WTC11 (cell line): Measurements from ENCODE around the gene KMT2D. TPM values are rescaled to one million over a fixed set of nuclear protein-coding genes. Genes with fewer than 3 reads are reported as not detected.

ENCODE experiments used
- ATAC-seq: fragments of 200-7000 bp; cut with Tn5 transposase; 2 replicates; pipeline ENCODE4 v1.10.0; 2021; ENCODE audit warnings: mild to moderate bottlenecking, moderate library complexity
- CTCF ChIA-PET: fragments of 300-600 bp; sonication (Branson Sonifier 250); formaldehyde crosslinking; loops from one replicate; lab custom pipeline; 2021; ENCODE audit warnings: antibody characterized with exemption; lab: Charles Lee
- POLR2A ChIA-PET: fragments of 350-600 bp; sonication (Branson Sonifier 250); formaldehyde crosslinking; loops from one replicate; lab custom pipeline; 2021; ENCODE audit warnings: antibody characterized with exemption; lab: Charles Lee
- DNase-seq: peaks from one replicate; pipeline ENCODE4 v3.0.0; 2021; ENCODE audit warnings: low spot score
- H3K27ac Mint-ChIP-seq: 2 replicates; pipeline ENCODE4 v1.8.0; 2021; ENCODE audit warnings: mixed read lengths
- H3K27me3 Mint-ChIP-seq: 2 replicates; pipeline ENCODE4 v1.8.0; 2021; ENCODE audit warnings: low read depth, mild to moderate bottlenecking, moderate library complexity, mixed read lengths
- H3K36me3 Mint-ChIP-seq: 2 replicates; pipeline ENCODE4 v1.8.0; 2021; ENCODE audit warnings: mixed read lengths
- H3K4me1 Mint-ChIP-seq: 2 replicates; pipeline ENCODE4 v1.8.0; 2022; ENCODE audit warnings: mixed read lengths
- H3K4me3 Mint-ChIP-seq: 2 replicates; pipeline ENCODE4 v1.8.0; 2021; ENCODE audit warnings: mild to moderate bottlenecking, moderate library complexity, mixed read lengths
- H3K9me3 Mint-ChIP-seq: 2 replicates; pipeline ENCODE4 v1.8.0; 2021; ENCODE audit warnings: mixed read lengths
- CBFB ChIP-seq: sonication (generic); formaldehyde crosslinking; IDR thresholded peaks from 2 replicates; pipeline ENCODE4 v1.8.1; 2022; ENCODE audit warnings: mild to moderate bottlenecking, low read depth, missing genetic modification reagents
- CREB1 ChIP-seq: sonication (generic); formaldehyde crosslinking; IDR thresholded peaks from 2 replicates; pipeline ENCODE4 v1.8.0; 2023; ENCODE audit warnings: mild to moderate bottlenecking, missing genetic modification reagents
- ELF4 ChIP-seq: sonication (generic); formaldehyde crosslinking; IDR thresholded peaks from 2 replicates; pipeline ENCODE4 v1.8.1; 2022; ENCODE audit warnings: low read depth, mild to moderate bottlenecking, moderate library complexity, missing genetic modification reagents
- GTF2I ChIP-seq: fragments of 250-450 bp; sonication (Bioruptor Pico); conservative IDR thresholded peaks from 2 replicates; pipeline ENCODE4 v1.4.0; 2021; ENCODE audit warnings: mild to moderate bottlenecking
- HMGA2 ChIP-seq: fragments of 250-450 bp; sonication (Bioruptor Pico); IDR thresholded peaks from 2 replicates; pipeline ENCODE4 v1.4.0; 2021; ENCODE audit warnings: mild to moderate bottlenecking, moderate library complexity
- IRF2 ChIP-seq: sonication (generic); formaldehyde crosslinking; IDR thresholded peaks from 2 replicates; pipeline ENCODE4 v1.8.0; 2022; ENCODE audit warnings: low read depth, missing genetic modification reagents, borderline replicate concordance
- JUN ChIP-seq: sonication (generic); formaldehyde crosslinking; IDR thresholded peaks from 2 replicates; pipeline ENCODE4 v1.8.0; 2023; ENCODE audit warnings: mild to moderate bottlenecking, missing genetic modification reagents
- NFATC4 ChIP-seq: fragments of 250-450 bp; sonication (Bioruptor Pico); IDR thresholded peaks from 2 replicates; pipeline ENCODE4 v1.9.0; 2021; ENCODE audit warnings: mild to moderate bottlenecking
- NFE2L1 ChIP-seq: sonication (generic); formaldehyde crosslinking; IDR thresholded peaks from 2 replicates; pipeline ENCODE4 v1.8.1; 2023; ENCODE audit warnings: missing genetic modification reagents
- NFYB ChIP-seq: sonication (generic); formaldehyde crosslinking; conservative IDR thresholded peaks from 2 replicates; pipeline ENCODE4 v1.8.0; 2022; ENCODE audit warnings: low read depth, missing genetic modification reagents
- NR3C1 ChIP-seq: sonication (generic); formaldehyde crosslinking; conservative IDR thresholded peaks from 2 replicates; pipeline ENCODE4 v1.8.1; 2023; ENCODE audit warnings: low read depth, mild to moderate bottlenecking, missing genetic modification reagents
- RORB ChIP-seq: fragments of 250-450 bp; sonication (Bioruptor Pico); IDR thresholded peaks from 2 replicates; pipeline ENCODE4 v1.9.0; 2021; ENCODE audit warnings: mild to moderate bottlenecking
- SMAD4 ChIP-seq: sonication (generic); formaldehyde crosslinking; IDR thresholded peaks from 2 replicates; pipeline ENCODE4 v1.8.0; 2022; ENCODE audit warnings: mild to moderate bottlenecking, missing genetic modification reagents
- TEAD1 ChIP-seq: sonication (generic); formaldehyde crosslinking; IDR thresholded peaks from 2 replicates; pipeline ENCODE4 v1.8.0; 2022; ENCODE audit warnings: mild to moderate bottlenecking, missing genetic modification reagents
- TEAD4 ChIP-seq: sonication (generic); formaldehyde crosslinking; IDR thresholded peaks from 2 replicates; pipeline ENCODE4 v1.8.0; 2022; ENCODE audit warnings: mild to moderate bottlenecking, missing genetic modification reagents
- ZBTB21 ChIP-seq: sonication (generic); formaldehyde crosslinking; IDR thresholded peaks from 2 replicates; pipeline ENCODE4 v1.8.1; 2023; ENCODE audit warnings: mild to moderate bottlenecking, missing genetic modification reagents, borderline replicate concordance
- ZNF219 ChIP-seq: sonication (generic); formaldehyde crosslinking; IDR thresholded peaks from 2 replicates; pipeline ENCODE4 v1.8.0; 2023; ENCODE audit warnings: missing genetic modification reagents, mild to moderate bottlenecking, borderline replicate concordance
- ZNF423 ChIP-seq: fragments of 250-450 bp; sonication (Bioruptor Pico); IDR thresholded peaks from 2 replicates; pipeline ENCODE4 v2.1.2; 2022; ENCODE audit warnings: mild to moderate bottlenecking, moderate library complexity
- ZNF671 ChIP-seq: fragments of 250-450 bp; sonication (Bioruptor Pico); IDR thresholded peaks from 2 replicates; pipeline ENCODE4 v1.8.0; 2021; ENCODE audit warnings: mild to moderate bottlenecking
- total RNA-seq: library from RNA; stranded (reverse); gene quantifications from 3 replicates; pipeline ENCODE4 v1.2.3, GENCODE V29; 2021
- TF ChIP-seq, protein P1 (sequence below): sonication (generic); formaldehyde crosslinking; IDR thresholded peaks from 2 replicates; pipeline ENCODE4 v1.8.0; 2023; ENCODE audit warnings: missing genetic modification reagents, mild to moderate bottlenecking, borderline replicate concordance
- TF ChIP-seq, protein P2 (sequence below): sonication (generic); formaldehyde crosslinking; IDR thresholded peaks from 2 replicates; pipeline ENCODE4 v1.8.0; 2023; ENCODE audit warnings: missing genetic modification reagents
- TF ChIP-seq, protein P3 (sequence below): sonication (generic); formaldehyde crosslinking; IDR thresholded peaks from 2 replicates; pipeline ENCODE4 v1.8.1; 2023; ENCODE audit warnings: mild to moderate bottlenecking, missing genetic modification reagents

The KMT2D gene
- total RNA-seq, 1 experiment from 2014 or later, result 101 TPM

DNA sequence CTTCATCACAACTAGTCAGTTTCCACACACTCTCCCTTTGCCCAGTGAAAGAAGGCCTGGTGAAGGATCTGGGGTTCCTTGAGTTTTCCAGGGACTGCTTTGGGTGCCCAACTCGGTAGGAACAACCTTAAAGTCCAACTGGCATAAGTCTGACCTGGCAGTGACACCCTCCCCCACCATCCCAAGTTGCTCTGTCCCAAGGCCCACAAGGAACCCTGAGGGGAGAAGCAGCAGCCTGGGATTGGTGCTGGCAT lies 1.6 kb downstream of the KMT2D start:
- no peak for DNase-seq
- TF ChIP-seq HMGA2 (CRISPR knock-in tag) (no peak), NFATC4 (no peak), SMAD4 (CRISPR knock-in tag) (no peak)
- TF ChIP-seq, all 79 proteins: peak for 0
- H3K4me1 Mint-ChIP-seq, result peaks cover 46% of the 10 kb centered on the region

DNA sequence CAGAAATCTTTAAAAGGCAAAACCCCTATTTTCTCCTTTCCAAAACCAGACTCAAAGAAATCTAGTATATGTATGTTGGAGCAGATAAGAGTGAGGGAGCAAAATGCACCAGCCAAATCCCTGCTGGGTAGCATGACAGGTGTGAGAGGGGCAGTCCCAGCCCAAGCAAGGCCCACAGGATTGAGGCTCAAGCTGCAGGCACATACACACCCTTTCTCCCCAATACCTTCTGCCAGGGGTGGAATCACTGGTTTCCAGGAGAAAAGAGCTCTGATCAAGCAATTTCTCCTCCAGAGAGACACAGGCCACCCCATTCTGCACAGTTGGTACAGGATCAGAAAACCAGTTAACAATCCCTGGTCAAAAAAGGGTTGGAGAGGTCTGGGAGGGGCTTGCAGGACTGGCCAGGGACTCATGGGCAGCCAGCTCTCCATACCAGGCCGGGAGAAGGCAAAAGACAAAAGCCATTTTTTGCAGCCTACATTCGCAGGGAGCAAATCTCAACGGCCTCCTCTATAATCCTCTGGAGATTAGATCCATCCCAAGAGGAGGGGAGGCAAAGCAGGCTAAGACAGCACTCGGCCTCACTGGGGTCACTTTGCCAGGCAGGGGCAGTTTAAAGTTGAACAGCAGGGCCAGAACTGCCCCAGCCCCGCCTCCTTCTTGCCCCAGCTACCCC lies 2.1 kb downstream of the KMT2D start:
- CTCF ChIA-PET, result interaction anchor here (0.7 to 3.2 kb wide), 10 partner anchors 10 to 273 kb away, joined by 3 to 23 read pairs (median 4); no protein-coding TSS in a partner anchor
- Mint-ChIP-seq H3K27me3 (no peaks in the 10 kb centered on the region), H3K4me1 (peaks cover 43% of the 10 kb centered on the region), H3K4me3 (peak overlapping the region; percentile 96)
- TF ChIP-seq ZNF671 (CRISPR knock-in tag) (no peak), NR3C1 (CRISPR knock-in tag) (no peak), TEAD1 (CRISPR knock-in tag) (no peak), ELF4 (CRISPR knock-in tag) (no peak), RORB (CRISPR knock-in tag) (no peak), ZBTB21 (no peak), NFE2L1 (no peak), IRF2 (CRISPR knock-in tag) (no peak), CREB1 (no peak), NFYB (CRISPR knock-in tag) (no peak), ZNF219 (no peak), ZNF423 (no peak), TEAD4 (no peak), JUN (no peak), CBFB (CRISPR knock-in tag) (no peak), GTF2I (CRISPR knock-in tag) (no peak)
- TF ChIP-seq, protein P1, sequence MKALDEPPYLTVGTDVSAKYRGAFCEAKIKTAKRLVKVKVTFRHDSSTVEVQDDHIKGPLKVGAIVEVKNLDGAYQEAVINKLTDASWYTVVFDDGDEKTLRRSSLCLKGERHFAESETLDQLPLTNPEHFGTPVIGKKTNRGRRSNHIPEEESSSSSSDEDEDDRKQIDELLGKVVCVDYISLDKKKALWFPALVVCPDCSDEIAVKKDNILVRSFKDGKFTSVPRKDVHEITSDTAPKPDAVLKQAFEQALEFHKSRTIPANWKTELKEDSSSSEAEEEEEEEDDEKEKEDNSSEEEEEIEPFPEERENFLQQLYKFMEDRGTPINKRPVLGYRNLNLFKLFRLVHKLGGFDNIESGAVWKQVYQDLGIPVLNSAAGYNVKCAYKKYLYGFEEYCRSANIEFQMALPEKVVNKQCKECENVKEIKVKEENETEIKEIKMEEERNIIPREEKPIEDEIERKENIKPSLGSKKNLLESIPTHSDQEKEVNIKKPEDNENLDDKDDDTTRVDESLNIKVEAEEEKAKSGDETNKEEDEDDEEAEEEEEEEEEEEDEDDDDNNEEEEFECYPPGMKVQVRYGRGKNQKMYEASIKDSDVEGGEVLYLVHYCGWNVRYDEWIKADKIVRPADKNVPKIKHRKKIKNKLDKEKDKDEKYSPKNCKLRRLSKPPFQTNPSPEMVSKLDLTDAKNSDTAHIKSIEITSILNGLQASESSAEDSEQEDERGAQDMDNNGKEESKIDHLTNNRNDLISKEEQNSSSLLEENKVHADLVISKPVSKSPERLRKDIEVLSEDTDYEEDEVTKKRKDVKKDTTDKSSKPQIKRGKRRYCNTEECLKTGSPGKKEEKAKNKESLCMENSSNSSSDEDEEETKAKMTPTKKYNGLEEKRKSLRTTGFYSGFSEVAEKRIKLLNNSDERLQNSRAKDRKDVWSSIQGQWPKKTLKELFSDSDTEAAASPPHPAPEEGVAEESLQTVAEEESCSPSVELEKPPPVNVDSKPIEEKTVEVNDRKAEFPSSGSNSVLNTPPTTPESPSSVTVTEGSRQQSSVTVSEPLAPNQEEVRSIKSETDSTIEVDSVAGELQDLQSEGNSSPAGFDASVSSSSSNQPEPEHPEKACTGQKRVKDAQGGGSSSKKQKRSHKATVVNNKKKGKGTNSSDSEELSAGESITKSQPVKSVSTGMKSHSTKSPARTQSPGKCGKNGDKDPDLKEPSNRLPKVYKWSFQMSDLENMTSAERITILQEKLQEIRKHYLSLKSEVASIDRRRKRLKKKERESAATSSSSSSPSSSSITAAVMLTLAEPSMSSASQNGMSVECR (CRISPR knock-in tag), result no peak
- TF ChIP-seq, protein P2, sequence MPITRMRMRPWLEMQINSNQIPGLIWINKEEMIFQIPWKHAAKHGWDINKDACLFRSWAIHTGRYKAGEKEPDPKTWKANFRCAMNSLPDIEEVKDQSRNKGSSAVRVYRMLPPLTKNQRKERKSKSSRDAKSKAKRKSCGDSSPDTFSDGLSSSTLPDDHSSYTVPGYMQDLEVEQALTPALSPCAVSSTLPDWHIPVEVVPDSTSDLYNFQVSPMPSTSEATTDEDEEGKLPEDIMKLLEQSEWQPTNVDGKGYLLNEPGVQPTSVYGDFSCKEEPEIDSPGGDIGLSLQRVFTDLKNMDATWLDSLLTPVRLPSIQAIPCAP (CRISPR knock-in tag), result no peak
- TF ChIP-seq, protein P3, sequence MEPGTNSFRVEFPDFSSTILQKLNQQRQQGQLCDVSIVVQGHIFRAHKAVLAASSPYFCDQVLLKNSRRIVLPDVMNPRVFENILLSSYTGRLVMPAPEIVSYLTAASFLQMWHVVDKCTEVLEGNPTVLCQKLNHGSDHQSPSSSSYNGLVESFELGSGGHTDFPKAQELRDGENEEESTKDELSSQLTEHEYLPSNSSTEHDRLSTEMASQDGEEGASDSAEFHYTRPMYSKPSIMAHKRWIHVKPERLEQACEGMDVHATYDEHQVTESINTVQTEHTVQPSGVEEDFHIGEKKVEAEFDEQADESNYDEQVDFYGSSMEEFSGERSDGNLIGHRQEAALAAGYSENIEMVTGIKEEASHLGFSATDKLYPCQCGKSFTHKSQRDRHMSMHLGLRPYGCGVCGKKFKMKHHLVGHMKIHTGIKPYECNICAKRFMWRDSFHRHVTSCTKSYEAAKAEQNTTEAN (CRISPR knock-in tag), result no peak
- TF ChIP-seq, all 79 proteins: peak for 0
- Mint-ChIP-seq H3K9me3 (no peaks in the 10 kb centered on the region), H3K27ac (peak overlapping the region; percentile 74; the same call in 1 of the 2 replicates), H3K36me3 (peaks cover 23% of the 10 kb centered on the region)
- no peak for ATAC-seq
- no peak for DNase-seq
- POLR2A ChIA-PET, result interaction anchor here (0.9 kb wide), 1 partner anchor 130 kb away, joined by 3 read pairs; no protein-coding TSS in a partner anchor

More for the DNA sequence above, 1.6 kb downstream of the KMT2D start:
- H3K27me3 Mint-ChIP-seq, result no peaks in the 10 kb centered on the region
- H3K4me3 Mint-ChIP-seq, result peak overlapping the region; percentile 96
- no peaks in the 10 kb centered on the region for H3K9me3 Mint-ChIP-seq
- CTCF ChIA-PET, result interaction anchor here (0.9 to 3.2 kb wide), 7 partner anchors 30 to 71 kb away, joined by 3 to 17 read pairs (median 4); partner anchors contain the start of gene DHH
- POLR2A ChIA-PET, result interaction anchor here (0.9 kb wide), 1 partner anchor 72 kb away, joined by 3 read pairs; the partner anchor contains the start of gene TUBA1B
- ATAC-seq, result no peak
- peak overlapping the region; percentile 44; the same call in 1 of the 2 replicates for H3K27ac Mint-ChIP-seq
- peaks cover 18% of the 10 kb centered on the region for H3K36me3 Mint-ChIP-seq
